MCF 10A (cell line): ENCODE data around the gene RELN. TPM values are rescaled to one million over a fixed set of nuclear protein-coding genes. Genes with fewer than 3 reads are reported as not detected.

Source experiments
- BruUV-seq: library from RNA; stranded (reverse); fragments of 400-500 nt; replicated peaks from 2 replicates; lab custom pipeline; 2021; lab: Mats Ljungman, UMichigan
- CTCF ChIA-PET: fragments of 300-600 bp; sonication (Branson Sonifier 250); formaldehyde crosslinking; extraction: SDS; loops from one replicate; lab custom pipeline; 2021; ENCODE audit warnings: antibody characterized with exemption, inconsistent platforms; lab: Yijun Ruan, JAX
- POLR2A ChIA-PET: fragments of 300-600, 350-650 bp; sonication (Branson Sonifier 250); formaldehyde crosslinking; extraction: SDS; loops from one replicate; lab custom pipeline; 2020; ENCODE audit warnings: antibody characterized with exemption, inconsistent platforms; lab: Yijun Ruan, JAX
- DNase-seq: peaks from one replicate; pipeline ENCODE4 v3.0.0-alpha.2; 2018; ENCODE audit not compliant: unreplicated experiment
- H3K27ac Mint-ChIP-seq: one replicate; pipeline ENCODE4 v1.8.0; 2022; ENCODE audit warnings: mild to moderate bottlenecking, low read depth, mixed read lengths; ENCODE audit not compliant: unreplicated experiment
- H3K27me3 Mint-ChIP-seq: one replicate; pipeline ENCODE4 v1.8.0; 2022; ENCODE audit warnings: mixed read lengths; ENCODE audit not compliant: insufficient read depth, unreplicated experiment
- H3K36me3 Mint-ChIP-seq: one replicate; pipeline ENCODE4 v1.8.0; 2022; ENCODE audit warnings: mild to moderate bottlenecking, moderate library complexity, mixed read lengths; ENCODE audit not compliant: insufficient read depth, unreplicated experiment
- H3K4me1 Mint-ChIP-seq: one replicate; pipeline ENCODE4 v1.8.0; 2022; ENCODE audit warnings: mixed read lengths; ENCODE audit not compliant: insufficient read depth, unreplicated experiment
- H3K4me3 Mint-ChIP-seq: one replicate; pipeline ENCODE4 v1.8.0; 2022; ENCODE audit warnings: mild to moderate bottlenecking, moderate library complexity, mixed read lengths; ENCODE audit not compliant: unreplicated experiment
- H3K9me3 Mint-ChIP-seq: one replicate; pipeline ENCODE4 v1.8.0; 2022; ENCODE audit warnings: mixed read lengths; ENCODE audit not compliant: unreplicated experiment
- intact Hi-C: fragments of 100-400 bp; cut with micrococcal nuclease; formaldehyde crosslinking; loops from 2 replicates; pipeline ENCODE4 v1.14.1; 2022
- total RNA-seq: library from RNA; stranded (reverse); gene quantifications from 2 replicates; pipeline ENCODE4 v1.2.3, GENCODE V29; 2022
- TF ChIP-seq, protein P1 (sequence below): fragments of 200-600 bp; IDR thresholded peaks from one replicate; pipeline ENCODE4 v1.8.0; 2022; ENCODE audit warnings: antibody characterized with exemption, mild to moderate bottlenecking; ENCODE audit not compliant: unreplicated experiment

Gene RELN
- total RNA-seq, 1 experiment from 2014 or later, result not detected

- H3K27me3 Mint-ChIP-seq, result peaks cover 43% of the 10 kb centered on the region
- no peaks in the 10 kb centered on the region for H3K4me1 Mint-ChIP-seq
- no peak for DNase-seq
- no TSS peak for BruUV-seq
- H3K27ac Mint-ChIP-seq, result no peak overlapping the region
- POLR2A ChIA-PET, result no interaction called here
- CTCF ChIA-PET, result interaction anchor here (0.7 kb wide), 1 partner anchor 903 kb away, joined by 3 read pairs; no protein-coding TSS in a partner anchor
- intact Hi-C loops, result no loop called here
- H3K36me3 Mint-ChIP-seq, result no peaks in the 10 kb centered on the region
- H3K4me3 Mint-ChIP-seq, result no peak overlapping the region
- TF ChIP-seq, protein P1, sequence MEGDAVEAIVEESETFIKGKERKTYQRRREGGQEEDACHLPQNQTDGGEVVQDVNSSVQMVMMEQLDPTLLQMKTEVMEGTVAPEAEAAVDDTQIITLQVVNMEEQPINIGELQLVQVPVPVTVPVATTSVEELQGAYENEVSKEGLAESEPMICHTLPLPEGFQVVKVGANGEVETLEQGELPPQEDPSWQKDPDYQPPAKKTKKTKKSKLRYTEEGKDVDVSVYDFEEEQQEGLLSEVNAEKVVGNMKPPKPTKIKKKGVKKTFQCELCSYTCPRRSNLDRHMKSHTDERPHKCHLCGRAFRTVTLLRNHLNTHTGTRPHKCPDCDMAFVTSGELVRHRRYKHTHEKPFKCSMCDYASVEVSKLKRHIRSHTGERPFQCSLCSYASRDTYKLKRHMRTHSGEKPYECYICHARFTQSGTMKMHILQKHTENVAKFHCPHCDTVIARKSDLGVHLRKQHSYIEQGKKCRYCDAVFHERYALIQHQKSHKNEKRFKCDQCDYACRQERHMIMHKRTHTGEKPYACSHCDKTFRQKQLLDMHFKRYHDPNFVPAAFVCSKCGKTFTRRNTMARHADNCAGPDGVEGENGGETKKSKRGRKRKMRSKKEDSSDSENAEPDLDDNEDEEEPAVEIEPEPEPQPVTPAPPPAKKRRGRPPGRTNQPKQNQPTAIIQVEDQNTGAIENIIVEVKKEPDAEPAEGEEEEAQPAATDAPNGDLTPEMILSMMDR, result no peak
- H3K9me3 Mint-ChIP-seq, result no peaks in the 10 kb centered on the region
These were observed 224.6 kb downstream of the RELN start for GRCh38 chr7:103764901-103765300.

DNA sequence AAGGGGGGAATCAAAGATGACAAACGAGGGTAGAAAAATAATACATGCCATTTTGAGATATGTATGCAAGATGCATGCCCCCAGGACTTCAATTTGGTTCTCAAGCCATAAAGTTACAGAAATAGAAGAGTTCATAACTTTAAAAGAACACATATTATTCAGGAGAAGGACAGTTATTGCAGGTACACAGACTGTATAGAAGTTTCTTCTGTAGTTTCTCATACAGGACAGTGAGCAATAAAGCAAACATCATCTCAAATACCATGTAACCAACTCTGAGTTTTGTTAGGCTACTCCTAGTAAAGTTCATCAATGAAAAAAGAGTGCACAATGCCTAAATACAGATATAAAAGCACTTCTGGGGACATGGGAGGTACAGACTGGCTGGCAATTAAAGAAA, 226.6 kb downstream of the RELN start:
- no peak overlapping the region for H3K4me3 Mint-ChIP-seq
- H3K9me3 Mint-ChIP-seq, result no peaks in the 10 kb centered on the region
- DNase-seq, result no peak
- intact Hi-C loops, result no loop called here
- peaks cover 52% of the 10 kb centered on the region for H3K27me3 Mint-ChIP-seq
- ChIA-PET CTCF (interaction anchor here (0.6 kb wide), 1 partner anchor 505 kb away, joined by 4 read pairs; no protein-coding TSS in a partner anchor), POLR2A (no interaction called here)
- no peak overlapping the region for H3K27ac Mint-ChIP-seq
- H3K36me3 Mint-ChIP-seq, result no peaks in the 10 kb centered on the region
- H3K4me1 Mint-ChIP-seq, result no peaks in the 10 kb centered on the region
- TF ChIP-seq, protein P1, result no peak
- no TSS peak for BruUV-seq

DNA sequence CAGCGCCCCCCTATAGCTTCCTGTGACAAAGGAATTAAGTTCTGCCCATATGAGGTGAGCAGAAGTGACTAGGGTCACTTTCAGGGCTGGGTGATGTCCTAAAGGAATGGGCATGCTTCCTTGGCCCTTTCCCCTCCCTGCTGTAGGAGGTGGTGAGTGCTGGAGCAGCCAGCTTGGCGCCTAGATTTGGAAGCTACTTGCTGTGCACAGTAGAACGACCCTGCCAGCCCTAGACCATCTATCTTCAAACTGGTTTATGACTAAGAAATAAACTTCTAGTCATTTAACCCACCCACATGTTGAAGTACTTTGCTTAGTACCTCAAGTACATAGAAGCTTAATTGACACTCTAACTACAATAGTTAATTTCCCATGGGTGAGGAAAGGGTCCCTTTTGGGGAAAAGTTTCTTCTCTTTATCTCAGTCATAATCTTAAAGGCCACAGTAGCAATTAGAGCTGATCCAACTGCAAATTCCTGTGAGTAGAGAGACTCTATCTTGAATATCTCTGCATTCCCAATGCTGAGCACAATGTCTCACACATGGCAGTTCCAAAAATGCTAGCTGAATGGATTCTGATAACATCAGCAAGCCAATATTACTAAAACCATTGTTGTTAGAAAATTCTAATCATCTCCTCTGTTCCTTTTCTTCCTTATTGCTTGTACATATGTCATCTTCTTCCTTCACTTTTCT, 227.2 kb downstream of the RELN start:
- Mint-ChIP-seq H3K27me3 (peaks cover 58% of the 10 kb centered on the region), H3K27ac (no peak overlapping the region), H3K9me3 (no peaks in the 10 kb centered on the region), H3K36me3 (no peaks in the 10 kb centered on the region), H3K4me3 (no peak overlapping the region), H3K4me1 (no peaks in the 10 kb centered on the region)
- BruUV-seq, result no TSS peak
- no peak for DNase-seq
- intact Hi-C loops, result no loop called here
- ChIA-PET CTCF (interaction anchor here (0.6 kb wide), 1 partner anchor 506 kb away, joined by 4 read pairs; no protein-coding TSS in a partner anchor), POLR2A (no interaction called here)
- TF ChIP-seq, protein P1, result no peak

- BruUV-seq, result no TSS peak
- intact Hi-C loops, result loop anchor here (2.0 kb wide), 1 partner anchor 176 kb away; no protein-coding TSS in a partner anchor
- no peak overlapping the region for H3K27ac Mint-ChIP-seq
- no peaks in the 10 kb centered on the region for H3K4me1 Mint-ChIP-seq
- DNase-seq, result no peak
- TF ChIP-seq, protein P1, result peak; percentile 21
- ChIA-PET CTCF (no interaction called here), POLR2A (no interaction called here)
- no peaks in the 10 kb centered on the region for H3K36me3 Mint-ChIP-seq
- no peak overlapping the region for H3K4me3 Mint-ChIP-seq
- peaks cover 28% of the 10 kb centered on the region for H3K27me3 Mint-ChIP-seq
- no peaks in the 10 kb centered on the region for H3K9me3 Mint-ChIP-seq
These were observed 236.5 kb downstream of the RELN start for GRCh38 chr7:103752995-103753394.
